Ishikawa (cell line): ENCODE results near the gene VPS26C.

Experiments used
- CEBPB ChIP-seq: IDR thresholded peaks from 2 replicates; pipeline ENCODE4 v1.6.1; 2012
- CREB1 ChIP-seq: IDR thresholded peaks from 2 replicates; pipeline ENCODE4 v1.6.1; 2012; ENCODE audit warnings: low read depth
- EGR1 ChIP-seq: IDR thresholded peaks from 2 replicates; pipeline ENCODE4 v1.6.1; 2012
- EP300 ChIP-seq: IDR thresholded peaks from 2 replicates; pipeline ENCODE4 v1.6.1; 2012; ENCODE audit warnings: borderline replicate concordance
- FOXM1 ChIP-seq: IDR thresholded peaks from 2 replicates; pipeline ENCODE4 v1.6.1; 2012; ENCODE audit warnings: low read depth, borderline replicate concordance
- MAX ChIP-seq: IDR thresholded peaks from 2 replicates; pipeline ENCODE4 v1.6.1; 2012
- NFIC ChIP-seq: IDR thresholded peaks from 2 replicates; pipeline ENCODE4 v1.6.1; 2012
- RAD21 ChIP-seq: IDR thresholded peaks from 2 replicates; pipeline ENCODE4 v1.6.1; 2012; ENCODE audit warnings: low read depth
- REST ChIP-seq: IDR thresholded peaks from 2 replicates; pipeline ENCODE4 v1.6.1; 2012; ENCODE audit warnings: low read depth, mild to moderate bottlenecking
- TAF1 ChIP-seq: IDR thresholded peaks from 2 replicates; pipeline ENCODE4 v1.6.1; 2012; ENCODE audit warnings: low read depth, mild to moderate bottlenecking
- TCF12 ChIP-seq: IDR thresholded peaks from 2 replicates; pipeline ENCODE4 v1.6.1; 2012; ENCODE audit warnings: low read depth
- TEAD4 ChIP-seq: IDR thresholded peaks from 2 replicates; pipeline ENCODE4 v1.6.1; 2012
- USF1 ChIP-seq: IDR thresholded peaks from 2 replicates; pipeline ENCODE4 v1.6.1; 2012
- YY1 ChIP-seq: IDR thresholded peaks from 2 replicates; pipeline ENCODE4 v1.6.1; 2012; ENCODE audit warnings: low read depth
- ZBTB7A ChIP-seq: IDR thresholded peaks from 2 replicates; pipeline ENCODE4 v1.6.1; 2012; ENCODE audit warnings: low read depth

VPS26C gene

GRCh38 chr21:37195610-37196009 lies 71.5 kb downstream of the VPS26C start:
- TF ChIP-seq TEAD4 (no peak), CEBPB (no peak), EP300 (no peak), ZBTB7A (no peak), NFIC (no peak), TCF12 (no peak), MAX (no peak), FOXM1 (no peak), YY1 (no peak), REST (no peak), CREB1 (no peak), TAF1 (no peak), EGR1 (no peak)

- TF ChIP-seq TCF12 = no peak
- TF ChIP-seq USF1 = no peak
- TF ChIP-seq TAF1 = no peak
- no peak for TF ChIP-seq EP300
- no peak for TF ChIP-seq CREB1
- no peak for TF ChIP-seq YY1
- no peak for TF ChIP-seq FOXM1
- no peak for TF ChIP-seq TEAD4
- TF ChIP-seq CEBPB = no peak
- no peak for TF ChIP-seq REST
- no peak for TF ChIP-seq MAX
- TF ChIP-seq RAD21 = no peak
- no peak for TF ChIP-seq ZBTB7A
- TF ChIP-seq EGR1 = no peak
- TF ChIP-seq NFIC = no peak
These were observed 72.1 kb downstream of the VPS26C start for GRCh38 chr21:37195059-37195458.

GRCh38 chr21:37193676-37194075 lies 73.5 kb downstream of the VPS26C start:
- TF ChIP-seq MAX (peak; percentile 45; the same call in 1 of the 2 replicates), FOXM1 (no peak), EP300 (no peak), CEBPB (no peak)

- TF ChIP-seq NFIC (no peak), TEAD4 (no peak), TCF12 (no peak), CEBPB (no peak), FOXM1 (no peak), EGR1 (no peak), EP300 (no peak), MAX (no peak), CREB1 (no peak), TAF1 (no peak), REST (no peak), USF1 (no peak)
These were observed 74.1 kb downstream of the VPS26C start for GRCh38 chr21:37193006-37193405.

GRCh38 chr21:37192019-37192418 lies 75.1 kb downstream of the VPS26C start:
- no peak for TF ChIP-seq TEAD4
- TF ChIP-seq EGR1 = no peak
- no peak for TF ChIP-seq YY1
- no peak for TF ChIP-seq NFIC
- TF ChIP-seq MAX = no peak
- TF ChIP-seq CREB1 = no peak
- no peak for TF ChIP-seq TCF12
- no peak for TF ChIP-seq FOXM1
- TF ChIP-seq EP300 = no peak
- no peak for TF ChIP-seq TAF1
- no peak for TF ChIP-seq ZBTB7A
- no peak for TF ChIP-seq RAD21
- no peak for TF ChIP-seq REST
- no peak for TF ChIP-seq USF1
- TF ChIP-seq CEBPB = no peak
